PC-3 (cell line): ENCODE measurements around the gene KCNT1.

ENCODE experiments used
- EZH2 ChIP-seq: fragments of 300-600 bp; sonication (generic); IDR thresholded peaks from one replicate; pipeline ENCODE4 v1.6.1; 2017; ENCODE audit warnings: antibody characterized with exemption, mild to moderate bottlenecking, low read length; ENCODE audit not compliant: unreplicated experiment
- EZH2phosphoT487 ChIP-seq: fragments of 300-600 bp; sonication (generic); IDR thresholded peaks from 2 replicates; pipeline ENCODE4 v1.6.1; 2018; ENCODE audit warnings: mild to moderate bottlenecking, antibody characterized with exemption, low read length, borderline replicate concordance
- TF ChIP-seq, protein P1 (sequence below): fragments of 300-600 bp; sonication (generic); conservative IDR thresholded peaks from 2 replicates; pipeline ENCODE4 v1.5.1; 2017; ENCODE audit warnings: antibody characterized with exemption, low read depth, mild to moderate bottlenecking, low read length

DNA sequence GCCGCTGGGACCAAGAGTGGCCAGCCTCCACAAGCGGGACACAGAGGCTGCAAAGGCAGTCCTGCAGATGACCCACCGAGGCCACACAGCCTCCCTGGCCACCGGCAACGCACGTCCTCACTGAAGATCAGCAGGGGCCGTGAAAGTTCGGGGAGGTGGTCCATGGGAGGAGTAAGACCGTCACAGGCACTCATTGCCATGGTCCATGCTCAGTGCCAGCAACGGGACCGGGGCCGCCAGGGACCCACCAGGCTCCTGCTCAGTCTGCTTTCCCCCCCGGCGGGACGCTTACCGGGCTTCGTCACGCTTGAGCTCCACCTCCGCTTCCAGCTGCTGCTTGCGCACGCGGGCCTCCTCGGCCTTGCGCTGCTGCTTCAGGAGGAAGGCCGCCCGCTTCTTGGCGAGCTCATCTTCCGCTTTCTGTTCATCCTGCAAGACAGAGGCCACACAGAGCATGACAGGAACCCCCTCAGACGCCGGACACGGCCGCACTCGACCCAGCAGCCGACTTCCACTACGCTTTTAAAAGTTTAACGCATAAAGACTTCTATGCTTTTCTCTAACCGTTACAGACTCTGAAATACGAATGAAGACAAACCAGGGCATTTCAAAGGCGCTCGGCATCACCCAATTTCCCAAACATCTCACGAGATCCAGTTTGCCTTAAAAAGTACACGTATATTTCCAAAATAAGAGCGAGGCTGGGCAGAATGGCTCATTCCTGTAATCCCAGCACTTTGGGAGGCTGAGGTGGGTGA lies 116.9 kb downstream of the KCNT1 start:
- TF ChIP-seq, protein P1, sequence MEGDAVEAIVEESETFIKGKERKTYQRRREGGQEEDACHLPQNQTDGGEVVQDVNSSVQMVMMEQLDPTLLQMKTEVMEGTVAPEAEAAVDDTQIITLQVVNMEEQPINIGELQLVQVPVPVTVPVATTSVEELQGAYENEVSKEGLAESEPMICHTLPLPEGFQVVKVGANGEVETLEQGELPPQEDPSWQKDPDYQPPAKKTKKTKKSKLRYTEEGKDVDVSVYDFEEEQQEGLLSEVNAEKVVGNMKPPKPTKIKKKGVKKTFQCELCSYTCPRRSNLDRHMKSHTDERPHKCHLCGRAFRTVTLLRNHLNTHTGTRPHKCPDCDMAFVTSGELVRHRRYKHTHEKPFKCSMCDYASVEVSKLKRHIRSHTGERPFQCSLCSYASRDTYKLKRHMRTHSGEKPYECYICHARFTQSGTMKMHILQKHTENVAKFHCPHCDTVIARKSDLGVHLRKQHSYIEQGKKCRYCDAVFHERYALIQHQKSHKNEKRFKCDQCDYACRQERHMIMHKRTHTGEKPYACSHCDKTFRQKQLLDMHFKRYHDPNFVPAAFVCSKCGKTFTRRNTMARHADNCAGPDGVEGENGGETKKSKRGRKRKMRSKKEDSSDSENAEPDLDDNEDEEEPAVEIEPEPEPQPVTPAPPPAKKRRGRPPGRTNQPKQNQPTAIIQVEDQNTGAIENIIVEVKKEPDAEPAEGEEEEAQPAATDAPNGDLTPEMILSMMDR = no peak
- TF ChIP-seq EZH2phosphoT487 = no peak
- TF ChIP-seq EZH2 = no peak
